Activated naive CD8-positive, alpha-beta T cell treated with anti-CD3 and anti-CD28 coated beads, Interleukin-2, amount 10 ng/mL, durations not matched to agents 7 days and 5 days (primary cell): ENCODE data around the gene RSBN1L. TPM values are rescaled to one million over a fixed set of nuclear protein-coding genes. Genes with fewer than 3 reads are reported as not detected.
A peak's percentile ranks its signal among the peaks of the same experiment; 100 is the strongest.
"Not testable (repeated sequence)": the region's sequence is repeated elsewhere in the genome, so short reads cannot be mapped to it uniquely, and the experiment has no call there.

Experiments
- ATAC-seq: fragments of 150-1000 bp; cut with Tn5 transposase; one replicate; pipeline ENCODE4 v1.10.0; 2021; ENCODE audit warnings: low read depth, moderate library complexity
- POLR2A ChIA-PET: fragments of 350-600 bp; sonication (Branson Sonifier 250); formaldehyde crosslinking; loops from one replicate; lab custom pipeline; 2021; ENCODE audit warnings: antibody characterized with exemption; lab: Charles Lee
- DNase-seq: peaks from one replicate; pipeline ENCODE4 v3.0.0; 2021
- H3K27ac Mint-ChIP-seq: one replicate; pipeline ENCODE4 v1.8.0; 2022; ENCODE audit warnings: mild to moderate bottlenecking, mixed read lengths
- H3K27me3 Mint-ChIP-seq: one replicate; pipeline ENCODE4 v1.8.0; 2022; ENCODE audit warnings: mild to moderate bottlenecking, moderate library complexity, mixed read lengths
- H3K36me3 Mint-ChIP-seq: one replicate; pipeline ENCODE4 v1.8.0; 2021; ENCODE audit warnings: mild to moderate bottlenecking, mixed read lengths
- H3K4me1 Mint-ChIP-seq: one replicate; pipeline ENCODE4 v1.8.0; 2021; ENCODE audit warnings: mixed read lengths
- H3K4me3 Mint-ChIP-seq: one replicate; pipeline ENCODE4 v1.8.0; 2022; ENCODE audit warnings: mild to moderate bottlenecking, moderate library complexity, mixed read lengths
- H3K9me3 Mint-ChIP-seq: one replicate; pipeline ENCODE4 v1.8.0; 2021; ENCODE audit warnings: mixed read lengths
- total RNA-seq, 2 experiments: library from RNA; stranded (reverse); gene quantifications; one replicate each; pipeline ENCODE4 v1.2.3, GENCODE V29; 2021

The RSBN1L gene
- total RNA-seq, result 10 to 100 TPM; 28.1 to 30.2 TPM

DNA sequence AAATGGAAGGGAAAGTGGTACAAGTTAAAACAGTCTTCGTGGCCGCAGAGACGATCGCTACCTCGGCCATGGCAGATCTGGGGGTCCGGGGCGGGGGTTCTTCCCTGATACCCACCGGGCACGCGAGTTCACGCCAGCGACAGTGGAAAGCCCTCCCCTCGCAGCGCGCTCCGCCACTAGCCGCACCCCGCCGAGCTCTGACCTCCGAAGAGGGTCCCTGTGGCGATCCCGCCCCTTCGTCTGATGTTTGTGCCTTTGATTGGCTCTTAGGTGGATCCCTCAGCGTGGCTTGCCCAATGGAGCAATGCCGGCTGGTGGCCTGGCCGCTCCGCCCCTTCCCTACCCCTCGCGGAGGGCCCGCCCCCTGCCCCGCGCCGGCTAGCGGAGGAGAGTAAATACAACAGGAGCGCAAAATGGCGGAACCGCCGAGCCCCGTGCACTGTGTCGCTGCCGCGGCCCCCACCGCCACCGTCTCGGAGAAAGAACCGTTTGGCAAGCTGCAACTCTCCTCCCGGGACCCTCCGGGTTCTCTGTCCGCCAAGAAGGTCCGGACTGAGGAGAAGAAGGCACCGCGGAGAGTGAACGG is at the start of gene RSBN1L:
Gene RSBN1L, plus strand, starts transcription at position 403 of the 586 bp plus-strand sequence. Its CDS starts 11 bp downstream, at position 414.
- peak; percentile 97 for ATAC-seq
- POLR2A ChIA-PET, result interaction anchor here (0.6 to 3.2 kb wide), 7 partner anchors 9 to 292 kb away, joined by 3 to 25 read pairs (median 5); partner anchors contain the start of genes PHTF2 and TMEM60
- H3K36me3 Mint-ChIP-seq, result peaks cover 20% of the 10 kb centered on the region
- H3K4me1 Mint-ChIP-seq, result peaks cover 37% of the 10 kb centered on the region
- peak within 1 kb of the TSS; percentile 97 for H3K27ac Mint-ChIP-seq
- H3K4me3 Mint-ChIP-seq, result peak within 1 kb of the TSS; percentile 97
- peak; percentile 98 for DNase-seq
- H3K27me3 Mint-ChIP-seq, result no peaks in the 10 kb centered on the region
- no peaks in the 10 kb centered on the region for H3K9me3 Mint-ChIP-seq

GRCh38 chr7:77648742-77649338 is 47.4 kb upstream of the RSBN1L start:
- H3K9me3 Mint-ChIP-seq, result no peaks in the 10 kb centered on the region
- no peak overlapping the region for H3K27ac Mint-ChIP-seq
- no peak overlapping the region for H3K4me3 Mint-ChIP-seq
- no peak for DNase-seq
- ATAC-seq, result no peak
- H3K36me3 Mint-ChIP-seq, result no peaks in the 10 kb centered on the region
- POLR2A ChIA-PET, result no interaction called here
- no peaks in the 10 kb centered on the region for H3K27me3 Mint-ChIP-seq
- H3K4me1 Mint-ChIP-seq, result peaks cover 3% of the 10 kb centered on the region

- POLR2A ChIA-PET, result no interaction called here
- no peaks in the 10 kb centered on the region for H3K36me3 Mint-ChIP-seq
- no peak for ATAC-seq
- no peaks in the 10 kb centered on the region for H3K27me3 Mint-ChIP-seq
- no peaks in the 10 kb centered on the region for H3K9me3 Mint-ChIP-seq
- no peak overlapping the region for H3K4me3 Mint-ChIP-seq
- peaks cover 3% of the 10 kb centered on the region for H3K4me1 Mint-ChIP-seq
- no peak overlapping the region for H3K27ac Mint-ChIP-seq
- DNase-seq, result no peak
Measured at GRCh38 chr7:77649716-77650349, 46.4 kb upstream of the RSBN1L start.

DNA sequence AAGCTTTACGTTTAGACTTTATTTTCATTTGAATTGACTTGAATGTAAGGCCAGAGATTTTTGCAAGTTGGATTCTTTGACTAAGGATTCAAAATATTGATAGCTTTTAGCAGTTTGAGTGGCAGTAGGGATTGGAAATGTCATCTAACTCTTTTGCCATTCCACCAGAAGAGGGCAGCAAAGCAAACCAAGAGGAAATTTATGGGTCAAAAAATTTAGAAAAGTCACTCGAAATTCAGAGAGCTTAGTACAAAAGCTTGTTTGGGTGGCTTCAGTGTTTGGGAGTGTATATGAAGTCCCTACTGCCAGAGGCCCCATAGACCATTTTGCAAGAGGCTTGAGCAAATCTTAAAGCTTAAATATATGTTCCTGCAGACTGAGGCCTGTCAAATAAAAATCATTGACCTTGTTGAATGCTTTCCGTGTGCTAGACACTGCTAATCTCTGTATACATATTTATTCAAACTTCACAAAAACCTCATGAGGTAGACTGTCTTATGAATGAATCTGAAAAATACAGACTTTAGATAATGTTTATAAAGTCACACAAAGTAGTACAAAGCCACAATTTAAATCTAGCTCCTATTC is 44.6 kb upstream of the RSBN1L start:
- no peak overlapping the region for H3K4me3 Mint-ChIP-seq
- H3K36me3 Mint-ChIP-seq, result no peaks in the 10 kb centered on the region
- POLR2A ChIA-PET, result interaction anchor here (0.9 kb wide), 1 partner anchor 297 kb away, joined by 4 read pairs; no protein-coding TSS in a partner anchor
- H3K27me3 Mint-ChIP-seq, result no peaks in the 10 kb centered on the region
- no peaks in the 10 kb centered on the region for H3K4me1 Mint-ChIP-seq
- H3K9me3 Mint-ChIP-seq, result no peaks in the 10 kb centered on the region
- no peak for ATAC-seq
- no peak for DNase-seq
- no peak overlapping the region for H3K27ac Mint-ChIP-seq

DNA sequence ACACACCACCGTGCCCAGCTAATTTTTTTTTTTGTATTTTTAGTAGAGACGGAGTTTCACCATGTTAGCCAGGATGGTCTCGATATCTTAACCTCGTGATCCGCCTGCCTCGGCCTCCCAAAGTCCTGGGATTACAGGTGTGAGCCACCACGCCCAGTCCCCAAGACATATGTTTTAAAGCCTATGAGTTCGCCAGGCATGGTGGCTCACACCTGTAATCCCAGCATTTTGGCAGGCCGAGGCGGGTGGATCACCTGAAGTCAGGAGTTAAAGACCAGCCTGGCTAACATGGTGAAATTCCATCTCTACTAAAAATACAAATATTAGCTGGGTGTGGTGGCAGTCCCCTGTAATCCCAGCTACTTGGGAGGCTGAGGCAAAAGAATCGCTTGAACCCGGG is 43.4 kb upstream of the RSBN1L start:
- H3K4me3 Mint-ChIP-seq, H3K4me1 Mint-ChIP-seq, DNase-seq, H3K27me3 Mint-ChIP-seq, H3K27ac Mint-ChIP-seq, H3K36me3 Mint-ChIP-seq, POLR2A ChIA-PET, ATAC-seq, H3K9me3 Mint-ChIP-seq: not testable (repeated sequence)

DNA sequence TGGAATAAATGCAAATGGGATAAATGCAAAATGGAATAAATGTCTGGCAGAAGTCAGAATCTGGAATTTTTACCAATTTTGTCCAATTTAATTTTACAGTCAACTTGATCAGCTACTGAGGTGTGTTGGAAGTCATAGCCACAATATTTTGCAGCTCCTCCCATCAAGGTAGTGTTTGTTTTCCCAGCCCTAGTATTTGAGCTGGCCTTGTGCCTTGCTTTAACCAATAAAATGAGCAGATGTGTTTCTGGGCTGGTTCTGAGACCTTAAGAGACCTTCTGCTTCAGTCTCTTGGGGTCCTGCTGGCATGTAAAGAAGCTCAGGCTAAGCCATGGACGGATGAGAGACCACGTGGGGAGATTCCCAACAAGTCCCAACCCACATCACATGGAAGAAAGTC is 42.7 kb upstream of the RSBN1L start:
- H3K9me3 Mint-ChIP-seq, result no peaks in the 10 kb centered on the region
- no peaks in the 10 kb centered on the region for H3K36me3 Mint-ChIP-seq
- DNase-seq, result no peak
- H3K4me3 Mint-ChIP-seq, result no peak overlapping the region
- ATAC-seq, result no peak
- no peak overlapping the region for H3K27ac Mint-ChIP-seq
- POLR2A ChIA-PET, result interaction anchor here (0.7 kb wide), 1 partner anchor 37 kb away, joined by 3 read pairs; no protein-coding TSS in a partner anchor
- H3K4me1 Mint-ChIP-seq, result no peaks in the 10 kb centered on the region
- H3K27me3 Mint-ChIP-seq, result no peaks in the 10 kb centered on the region

GRCh38 chr7:77655356-77655755 is 40.9 kb upstream of the RSBN1L start:
- ATAC-seq (no peak), DNase-seq (no peak)
- H3K9me3 Mint-ChIP-seq, result no peaks in the 10 kb centered on the region
- no peaks in the 10 kb centered on the region for H3K36me3 Mint-ChIP-seq
- POLR2A ChIA-PET, result no interaction called here
- no peak overlapping the region for H3K27ac Mint-ChIP-seq
- H3K27me3 Mint-ChIP-seq, result no peaks in the 10 kb centered on the region
- no peaks in the 10 kb centered on the region for H3K4me1 Mint-ChIP-seq
- H3K4me3 Mint-ChIP-seq, result no peak overlapping the region

DNA sequence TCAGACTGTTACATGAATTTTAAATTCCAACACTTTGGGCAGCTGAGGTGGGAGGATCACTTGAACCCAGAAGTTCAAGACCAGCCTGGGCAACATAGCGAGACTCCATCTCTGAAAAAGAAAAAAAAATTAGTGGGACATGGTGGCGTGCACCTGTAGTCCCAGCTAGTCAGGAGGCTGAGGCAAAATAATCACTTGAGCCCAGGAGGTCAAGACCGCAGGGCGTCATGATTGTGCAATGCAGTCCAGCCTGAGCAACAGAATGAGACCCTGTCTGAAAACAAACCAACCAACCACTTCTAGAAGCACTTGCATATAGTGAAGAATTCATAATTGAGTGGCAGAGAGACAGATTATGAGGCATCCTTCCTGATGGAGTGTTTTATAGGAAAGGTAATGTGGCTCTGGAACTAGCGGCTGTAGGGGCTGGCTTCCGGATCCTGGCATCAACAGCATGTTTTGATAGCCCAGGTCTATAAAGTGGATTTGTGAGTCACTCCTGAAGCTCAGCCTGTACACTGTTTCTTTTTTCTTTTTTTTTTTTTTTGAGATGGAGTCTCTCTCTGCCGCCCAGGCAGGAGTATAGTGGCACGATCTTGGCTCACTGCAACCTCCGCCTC is 40.3 kb upstream of the RSBN1L start:
- no peak for ATAC-seq
- H3K36me3 Mint-ChIP-seq, result no peaks in the 10 kb centered on the region
- H3K27me3 Mint-ChIP-seq, result no peaks in the 10 kb centered on the region
- POLR2A ChIA-PET, result no interaction called here
- no peaks in the 10 kb centered on the region for H3K9me3 Mint-ChIP-seq
- no peak for DNase-seq
- H3K27ac Mint-ChIP-seq, result no peak overlapping the region
- no peaks in the 10 kb centered on the region for H3K4me1 Mint-ChIP-seq
- H3K4me3 Mint-ChIP-seq, result no peak overlapping the region

DNA sequence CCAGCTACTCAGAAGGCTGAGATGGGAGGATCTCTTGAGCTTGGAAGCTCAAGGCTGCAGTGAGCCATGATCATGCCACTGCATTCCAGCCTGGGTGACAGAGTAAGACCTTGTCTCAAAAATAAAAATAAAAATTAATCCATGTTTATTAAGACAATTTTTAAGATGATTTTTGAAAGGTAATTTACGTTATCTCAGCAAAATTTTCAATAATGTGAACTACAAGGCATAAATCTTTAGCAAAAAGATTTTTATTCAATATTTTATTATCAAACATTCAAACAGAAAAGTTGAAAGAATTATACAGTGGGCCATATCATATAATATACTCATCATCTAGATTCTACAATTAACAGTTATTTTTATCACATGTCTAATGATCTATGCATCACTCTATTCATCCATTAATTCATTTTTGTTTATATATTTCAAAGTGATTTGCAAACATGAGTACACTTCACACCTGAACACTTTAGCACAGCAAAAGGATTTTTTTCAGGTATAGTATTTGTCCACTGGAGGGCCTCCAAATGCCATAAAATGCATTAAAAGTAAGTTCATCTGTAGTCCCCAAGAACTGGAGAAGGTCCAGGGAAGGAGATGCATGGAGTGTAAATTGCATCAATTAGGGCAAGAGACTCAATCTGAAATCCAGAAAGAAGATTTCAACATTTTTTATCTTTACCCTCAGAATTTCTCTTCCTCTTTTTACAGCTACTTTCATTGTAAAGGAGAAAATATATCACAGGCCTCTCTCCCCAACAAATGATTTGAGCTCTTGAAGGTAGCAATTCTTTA is 38.6 kb upstream of the RSBN1L start:
- DNase-seq (no peak), ATAC-seq (peak; percentile 63)
- H3K27me3 Mint-ChIP-seq, result no peaks in the 10 kb centered on the region
- no peaks in the 10 kb centered on the region for H3K36me3 Mint-ChIP-seq
- no peaks in the 10 kb centered on the region for H3K9me3 Mint-ChIP-seq
- POLR2A ChIA-PET, result no interaction called here
- H3K4me3 Mint-ChIP-seq, result no peak overlapping the region
- no peak overlapping the region for H3K27ac Mint-ChIP-seq
- H3K4me1 Mint-ChIP-seq, result no peaks in the 10 kb centered on the region

DNA sequence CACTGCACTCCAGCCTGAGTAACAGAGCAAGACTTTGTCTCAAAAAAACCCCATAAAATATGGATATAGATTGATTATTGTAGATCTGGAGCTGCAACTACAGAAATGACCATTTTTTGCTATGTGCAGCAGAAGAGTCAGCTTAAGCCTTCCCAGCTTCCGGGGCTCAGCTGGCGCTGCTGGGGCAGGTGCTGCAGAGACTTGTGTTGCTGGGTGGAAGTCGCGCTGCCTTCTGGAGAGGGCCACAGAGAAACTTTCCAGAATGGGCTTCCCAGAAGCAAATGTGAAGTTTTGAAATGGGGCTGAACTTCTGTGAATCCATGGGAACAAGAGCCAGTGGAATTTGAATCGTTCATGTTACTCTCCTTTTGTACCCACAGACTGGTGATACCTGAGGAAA is 37.3 kb upstream of the RSBN1L start:
- no peaks in the 10 kb centered on the region for H3K27me3 Mint-ChIP-seq
- POLR2A ChIA-PET, result no interaction called here
- no peak for ATAC-seq
- no peaks in the 10 kb centered on the region for H3K9me3 Mint-ChIP-seq
- H3K27ac Mint-ChIP-seq, result no peak overlapping the region
- no peak overlapping the region for H3K4me3 Mint-ChIP-seq
- H3K36me3 Mint-ChIP-seq, result no peaks in the 10 kb centered on the region
- no peak for DNase-seq
- no peaks in the 10 kb centered on the region for H3K4me1 Mint-ChIP-seq

DNA sequence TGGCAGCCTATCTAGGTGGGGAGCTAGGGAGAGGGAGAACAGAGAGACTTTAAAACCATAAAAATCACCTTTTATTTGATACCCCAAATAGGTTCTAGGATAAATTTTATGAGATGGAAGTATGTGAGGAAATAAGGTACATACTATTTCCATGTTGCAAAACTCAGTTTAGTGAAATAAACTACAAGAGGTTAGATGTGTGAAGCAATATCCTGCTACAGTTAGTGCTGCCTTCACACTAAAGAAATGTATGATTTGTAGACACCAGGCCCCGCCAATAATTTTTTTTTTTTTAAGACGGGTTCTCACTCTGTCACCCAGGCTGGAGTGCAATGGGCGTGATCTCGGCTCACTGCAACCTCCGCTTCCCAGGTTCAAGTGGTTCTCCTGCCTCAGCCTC is 34.4 kb upstream of the RSBN1L start:
- POLR2A ChIA-PET, result interaction anchor here (0.7 kb wide), 1 partner anchor 106 kb away, joined by 3 read pairs; no protein-coding TSS in a partner anchor
- H3K4me3 Mint-ChIP-seq, result no peak overlapping the region
- H3K4me1 Mint-ChIP-seq, result no peaks in the 10 kb centered on the region
- no peak overlapping the region for H3K27ac Mint-ChIP-seq
- no peaks in the 10 kb centered on the region for H3K9me3 Mint-ChIP-seq
- DNase-seq (no peak), ATAC-seq (no peak)
- H3K36me3 Mint-ChIP-seq, result no peaks in the 10 kb centered on the region
- H3K27me3 Mint-ChIP-seq, result no peaks in the 10 kb centered on the region

DNA sequence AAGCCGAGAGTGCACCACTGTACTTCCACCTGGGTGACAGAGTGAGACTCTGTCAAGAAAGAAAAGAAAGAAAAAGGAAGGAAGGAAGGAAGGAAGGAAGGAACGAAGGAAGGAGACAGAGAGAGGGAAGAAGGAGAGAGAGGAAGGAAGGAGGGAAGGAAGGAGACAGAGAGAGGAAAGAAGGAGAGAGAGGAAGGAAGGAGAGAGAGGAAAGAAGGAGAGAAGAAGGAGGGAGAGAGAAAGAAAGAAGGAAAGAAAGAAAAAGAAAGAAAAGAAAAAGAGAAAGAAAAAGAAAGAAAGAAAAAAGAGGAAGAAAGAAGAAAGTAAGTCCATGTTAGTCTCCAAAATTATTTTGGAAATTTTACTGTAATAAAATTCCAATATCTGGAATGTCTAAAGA is 33.4 kb upstream of the RSBN1L start:
- DNase-seq, result no peak
- no peak overlapping the region for H3K4me3 Mint-ChIP-seq
- H3K27me3 Mint-ChIP-seq, result no peaks in the 10 kb centered on the region
- no peak overlapping the region for H3K27ac Mint-ChIP-seq
- H3K9me3 Mint-ChIP-seq, result no peaks in the 10 kb centered on the region
- POLR2A ChIA-PET, result no interaction called here
- H3K36me3 Mint-ChIP-seq, result no peaks in the 10 kb centered on the region
- no peak for ATAC-seq
- H3K4me1 Mint-ChIP-seq, result no peaks in the 10 kb centered on the region

- Mint-ChIP-seq H3K36me3 (no peaks in the 10 kb centered on the region), H3K9me3 (no peaks in the 10 kb centered on the region), H3K27ac (no peak overlapping the region), H3K4me1 (no peaks in the 10 kb centered on the region), H3K4me3 (no peak overlapping the region), H3K27me3 (no peaks in the 10 kb centered on the region)
- no peak for ATAC-seq
- POLR2A ChIA-PET, result no interaction called here
- no peak for DNase-seq
Measured at GRCh38 chr7:77664715-77665114, 31.5 kb upstream of the RSBN1L start.
